ENCODE results near the gene NAA10. TPM values are rescaled to one million over a fixed set of nuclear protein-coding genes. Genes with fewer than 3 reads are reported as not detected.

The NAA10 gene
- total and polyA plus RNA-seq, 8 donors = 23.2 to 161 (median 57.3) TPM

- Histone ChIP-seq H3K4me1 (peaks cover 0 to 43% (median 14%) of the 10 kb centered on the region in 4 donors), H3K36me3 (peaks cover 32 to 92% (median 85%) of the 10 kb centered on the region in 4 donors), H3K27me3 (no peaks in the 10 kb centered on the region), H3K27ac (peak overlapping the region in 4 of 5 donors; percentile 29 to 79 (median 73)), H3K4me3 (no peak overlapping the region), H3K9me3 (no peaks in the 10 kb centered on the region)
- intact Hi-C loops (cut with DNase I; ENCODE audit: low total_unique reads) = loop anchor here (5.0 kb wide), 1 partner anchor 190 kb away; the partner anchor contains the start of gene PLXNB3
- TF ChIP-seq POLR2A (IDR thresholded peaks at IDR 0.05) (no peak), POLR2AphosphoS5 (IDR thresholded peaks at IDR 0.05) (no peak), EP300 (IDR thresholded peaks at IDR 0.05) (no peak)
- TF ChIP-seq, protein P1, sequence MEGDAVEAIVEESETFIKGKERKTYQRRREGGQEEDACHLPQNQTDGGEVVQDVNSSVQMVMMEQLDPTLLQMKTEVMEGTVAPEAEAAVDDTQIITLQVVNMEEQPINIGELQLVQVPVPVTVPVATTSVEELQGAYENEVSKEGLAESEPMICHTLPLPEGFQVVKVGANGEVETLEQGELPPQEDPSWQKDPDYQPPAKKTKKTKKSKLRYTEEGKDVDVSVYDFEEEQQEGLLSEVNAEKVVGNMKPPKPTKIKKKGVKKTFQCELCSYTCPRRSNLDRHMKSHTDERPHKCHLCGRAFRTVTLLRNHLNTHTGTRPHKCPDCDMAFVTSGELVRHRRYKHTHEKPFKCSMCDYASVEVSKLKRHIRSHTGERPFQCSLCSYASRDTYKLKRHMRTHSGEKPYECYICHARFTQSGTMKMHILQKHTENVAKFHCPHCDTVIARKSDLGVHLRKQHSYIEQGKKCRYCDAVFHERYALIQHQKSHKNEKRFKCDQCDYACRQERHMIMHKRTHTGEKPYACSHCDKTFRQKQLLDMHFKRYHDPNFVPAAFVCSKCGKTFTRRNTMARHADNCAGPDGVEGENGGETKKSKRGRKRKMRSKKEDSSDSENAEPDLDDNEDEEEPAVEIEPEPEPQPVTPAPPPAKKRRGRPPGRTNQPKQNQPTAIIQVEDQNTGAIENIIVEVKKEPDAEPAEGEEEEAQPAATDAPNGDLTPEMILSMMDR (IDR thresholded peaks at IDR 0.05) = no peak
- 95 to 98% (median 96%) methylated on average over 11 to 28 of the region's 28 CpGs for WGBS, 5 donors
- no peak for DNase-seq
Measured at GRCh38 chrX:153951683-153952372, 17.0 kb upstream of the NAA10 start.

- intact Hi-C loops (cut with DNase I; ENCODE audit: low total_unique reads) = loop anchor here (5.0 kb wide), 1 partner anchor 188 kb away; the partner anchor contains the start of gene PLXNB3
- peaks cover 28 to 75% (median 68%) of the 10 kb centered on the region in 4 donors for H3K36me3 ChIP-seq
- H3K27me3 ChIP-seq = no peaks in the 10 kb centered on the region
- H3K4me3 ChIP-seq = no peak overlapping the region
- TF ChIP-seq EP300 (IDR thresholded peaks at IDR 0.05) (no peak), POLR2A (IDR thresholded peaks at IDR 0.05) (no peak), POLR2AphosphoS5 (IDR thresholded peaks at IDR 0.05) (no peak)
- TF ChIP-seq, protein P1 (IDR thresholded peaks at IDR 0.05) = no peak
- no peak for DNase-seq
- peak overlapping the region in 3 of 5 donors; percentile 46 to 79 (median 74) for H3K27ac ChIP-seq
- WGBS, 5 donors = 68 to 87% (median 83%) methylated on average over 9 to 19 of the region's 19 CpGs
- H3K9me3 ChIP-seq = no peaks in the 10 kb centered on the region
- peaks cover 0 to 43% (median 14%) of the 10 kb centered on the region in 4 donors for H3K4me1 ChIP-seq
Measured at GRCh38 chrX:153950127-153950526, 15.3 kb upstream of the NAA10 start.

GRCh38 chrX:153948847-153949805 lies 14.3 kb upstream of the NAA10 start:
- TF ChIP-seq POLR2A (IDR thresholded peaks at IDR 0.05) = no peak
- TF ChIP-seq POLR2AphosphoS5 (IDR thresholded peaks at IDR 0.05) = no peak
- TF ChIP-seq, protein P1 (IDR thresholded peaks at IDR 0.05) = no peak
- no peak for TF ChIP-seq EP300 (IDR thresholded peaks at IDR 0.05)
- H3K4me3 ChIP-seq = no peak overlapping the region
- H3K9me3 ChIP-seq = no peaks in the 10 kb centered on the region
- peak overlapping the region in 4 of 5 donors; percentile 41 to 79 (median 60) for H3K27ac ChIP-seq
- intact Hi-C loops (cut with DNase I; ENCODE audit: low total_unique reads) = no loop called here
- peaks cover 0 to 53% (median 16%) of the 10 kb centered on the region in 4 donors for H3K4me1 ChIP-seq
- H3K36me3 ChIP-seq = peaks cover 28 to 65% (median 58%) of the 10 kb centered on the region in 4 donors
- 49 to 80% (median 74%) methylated on average over 19 to 30 of the region's 30 CpGs for WGBS, 5 donors
- DNase-seq = peak in 1 of 2 donors; percentile 41
- peaks cover 0 to 4% (median 0%) of the 10 kb centered on the region in 3 donors for H3K27me3 ChIP-seq

DNA sequence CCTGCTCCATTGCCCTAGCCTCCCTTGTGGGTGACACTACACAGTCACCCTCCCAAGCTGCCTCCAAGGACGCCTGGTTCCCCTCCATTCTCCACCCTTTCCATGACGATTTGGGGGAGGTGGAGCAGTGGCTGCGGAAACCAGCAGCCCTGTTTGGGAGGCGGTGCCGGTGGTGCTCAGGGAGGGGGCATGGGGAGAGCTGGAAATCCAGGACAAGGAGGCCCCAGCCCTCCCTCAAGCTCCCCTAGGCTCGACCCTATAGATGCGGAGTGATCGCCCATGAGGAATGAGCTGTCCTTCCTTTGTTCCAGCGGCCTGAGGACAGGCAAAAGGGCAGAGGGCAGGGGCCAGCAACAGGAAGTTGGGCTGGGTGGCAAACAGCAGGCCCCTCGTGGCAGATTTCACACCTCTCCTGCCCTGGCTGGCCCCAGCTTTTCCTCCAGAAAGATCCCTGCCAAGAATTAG lies 13.2 kb upstream of the NAA10 start:
- Histone ChIP-seq H3K9me3 (no peaks in the 10 kb centered on the region), H3K27ac (peak overlapping the region in 4 of 5 donors; percentile 41 to 79 (median 60)), H3K36me3 (peaks cover 28 to 54% (median 49%) of the 10 kb centered on the region in 4 donors), H3K4me1 (peaks cover 0 to 55% (median 14%) of the 10 kb centered on the region in 4 donors), H3K4me3 (no peak overlapping the region), H3K27me3 (peaks cover 0 to 9% (median 0%) of the 10 kb centered on the region in 3 donors)
- TF ChIP-seq POLR2AphosphoS5 (IDR thresholded peaks at IDR 0.05) (no peak), POLR2A (IDR thresholded peaks at IDR 0.05) (no peak), EP300 (IDR thresholded peaks at IDR 0.05) (no peak)
- TF ChIP-seq, protein P1 (IDR thresholded peaks at IDR 0.05) = no peak
- DNase-seq = peak in 1 of 2 donors; percentile 47
- intact Hi-C loops (cut with DNase I; ENCODE audit: low total_unique reads) = no loop called here
- WGBS, 5 donors = 50 to 79% (median 65%) methylated on average over 7 to 10 of the region's 10 CpGs
